ENCODE measurements around the gene AMH. TPM values are rescaled to one million over a fixed set of nuclear protein-coding genes. Genes with fewer than 3 reads are reported as not detected.

Gene AMH
- total RNA-seq, 4 donors from 2014 or later = 0.33 to 4.2 TPM; not detected in 2

GRCh38 chr19:2261438-2262172, 12.5 kb downstream of the AMH start:
- DNase-seq = no peak
- H3K36me3 ChIP-seq = no peaks in the 10 kb centered on the region
- intact Hi-C loops (cut with DNase I) = no loop called here
- peaks cover 2 to 4% of the 10 kb centered on the region in 2 donors for H3K4me1 ChIP-seq
- H3K9me3 ChIP-seq = no peaks in the 10 kb centered on the region
- TF ChIP-seq POLR2A (IDR thresholded peaks at IDR 0.05) = no peak
- TF ChIP-seq, protein P1, sequence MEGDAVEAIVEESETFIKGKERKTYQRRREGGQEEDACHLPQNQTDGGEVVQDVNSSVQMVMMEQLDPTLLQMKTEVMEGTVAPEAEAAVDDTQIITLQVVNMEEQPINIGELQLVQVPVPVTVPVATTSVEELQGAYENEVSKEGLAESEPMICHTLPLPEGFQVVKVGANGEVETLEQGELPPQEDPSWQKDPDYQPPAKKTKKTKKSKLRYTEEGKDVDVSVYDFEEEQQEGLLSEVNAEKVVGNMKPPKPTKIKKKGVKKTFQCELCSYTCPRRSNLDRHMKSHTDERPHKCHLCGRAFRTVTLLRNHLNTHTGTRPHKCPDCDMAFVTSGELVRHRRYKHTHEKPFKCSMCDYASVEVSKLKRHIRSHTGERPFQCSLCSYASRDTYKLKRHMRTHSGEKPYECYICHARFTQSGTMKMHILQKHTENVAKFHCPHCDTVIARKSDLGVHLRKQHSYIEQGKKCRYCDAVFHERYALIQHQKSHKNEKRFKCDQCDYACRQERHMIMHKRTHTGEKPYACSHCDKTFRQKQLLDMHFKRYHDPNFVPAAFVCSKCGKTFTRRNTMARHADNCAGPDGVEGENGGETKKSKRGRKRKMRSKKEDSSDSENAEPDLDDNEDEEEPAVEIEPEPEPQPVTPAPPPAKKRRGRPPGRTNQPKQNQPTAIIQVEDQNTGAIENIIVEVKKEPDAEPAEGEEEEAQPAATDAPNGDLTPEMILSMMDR (IDR thresholded peaks at IDR 0.05) = peak in 5 of 6 experiments; percentile 5 to 45 (median 17)
- H3K27me3 ChIP-seq = no peaks in the 10 kb centered on the region
- H3K27ac ChIP-seq = no peak overlapping the region
- 62 to 65% methylated on average over 5 to 7 of the region's 7 CpGs for WGBS, 2 donors
- H3K4me3 ChIP-seq (replicated peaks in 1 of 3) = no peak overlapping the region

DNA sequence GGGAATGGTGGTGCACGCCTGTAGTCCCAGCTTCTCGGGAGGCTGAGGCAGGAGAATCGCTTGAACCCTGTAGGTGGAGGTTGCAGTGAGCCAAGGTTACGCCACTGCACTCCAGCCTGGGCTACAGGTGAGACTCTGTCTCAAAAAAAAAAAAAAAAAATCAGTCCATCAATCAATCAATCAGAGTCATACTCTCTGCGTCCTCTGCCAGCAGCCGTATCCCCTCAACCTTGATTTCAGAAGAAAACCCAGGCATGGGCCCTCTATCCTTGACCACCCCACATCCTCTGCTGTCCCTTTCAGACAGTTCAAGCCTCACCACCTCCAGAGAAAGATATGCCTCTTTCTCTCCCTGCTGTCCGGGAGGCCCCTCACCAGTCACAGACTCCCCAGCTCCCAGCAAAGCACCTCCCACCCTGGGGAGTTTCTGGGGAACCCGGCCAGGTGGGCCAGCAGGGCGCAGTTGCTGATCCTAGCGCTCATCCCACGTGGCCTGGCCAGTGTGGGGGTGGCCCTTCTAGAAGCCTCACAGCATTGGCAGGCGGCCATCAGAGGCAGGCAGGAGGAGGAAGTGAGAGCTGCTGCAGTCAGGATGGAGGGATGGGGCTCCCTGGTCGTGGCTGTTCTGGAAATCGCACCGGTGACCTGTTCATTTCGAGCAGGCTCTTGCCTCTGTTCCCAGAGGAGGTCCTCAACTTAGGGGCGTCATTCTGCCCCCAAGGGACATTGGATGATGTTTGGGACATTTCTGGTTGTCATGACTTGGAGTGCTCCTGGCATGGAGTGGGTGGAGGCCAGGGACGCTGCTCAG, 17.3 kb downstream of the AMH start:
- peak; percentile 74 to 76 for DNase-seq
- Histone ChIP-seq H3K4me3 (replicated peaks in 1 of 3) (no peak overlapping the region), H3K9me3 (no peaks in the 10 kb centered on the region), H3K36me3 (peaks cover 0 to 6% of the 10 kb centered on the region in 2 donors), H3K4me1 (peaks cover 13 to 22% of the 10 kb centered on the region in 2 donors), H3K27ac (peak overlapping the region in 2 of 3 donors; percentile 63 to 67), H3K27me3 (no peaks in the 10 kb centered on the region)
- TF ChIP-seq, protein P1 (IDR thresholded peaks at IDR 0.05) = no peak
- TF ChIP-seq POLR2A (IDR thresholded peaks at IDR 0.05) = peak in 1 of 2 donors; percentile 23
- intact Hi-C loops (cut with DNase I) = no loop called here
- WGBS, 2 donors = 45 to 50% methylated on average over 15 to 16 of the region's 18 CpGs

DNA sequence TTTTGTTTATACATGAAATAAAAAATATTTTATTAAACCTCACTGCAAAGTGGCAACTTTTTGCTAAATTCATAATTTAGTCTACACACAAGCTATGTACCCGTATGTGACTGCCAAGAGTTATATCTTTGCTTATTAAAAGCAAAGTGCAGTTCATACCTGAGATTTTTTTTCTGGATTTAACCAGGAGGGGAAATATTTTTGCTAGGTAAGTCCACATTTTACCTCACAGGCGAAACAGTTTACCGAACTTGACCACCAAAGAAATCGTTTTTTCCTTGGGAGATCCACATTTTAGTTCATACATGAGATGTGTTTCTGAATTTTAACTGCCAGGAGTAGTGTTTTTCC, 19.3 kb downstream of the AMH start:
- no peak for DNase-seq
- H3K9me3 ChIP-seq = no peaks in the 10 kb centered on the region
- H3K4me1 ChIP-seq = peaks cover 16 to 41% of the 10 kb centered on the region in 2 donors
- WGBS, 2 donors = 68 to 73% methylated on average over 4 of the region's 4 CpGs
- no peak overlapping the region for H3K4me3 ChIP-seq (replicated peaks in 1 of 3)
- intact Hi-C loops (cut with DNase I) = no loop called here
- peaks cover 13 to 24% of the 10 kb centered on the region in 2 donors for H3K36me3 ChIP-seq
- peak overlapping the region; percentile 14 to 76 (median 66) for H3K27ac ChIP-seq
- H3K27me3 ChIP-seq = no peaks in the 10 kb centered on the region
- no peak for TF ChIP-seq POLR2A (IDR thresholded peaks at IDR 0.05)
- TF ChIP-seq, protein P1 (IDR thresholded peaks at IDR 0.05) = no peak

DNA sequence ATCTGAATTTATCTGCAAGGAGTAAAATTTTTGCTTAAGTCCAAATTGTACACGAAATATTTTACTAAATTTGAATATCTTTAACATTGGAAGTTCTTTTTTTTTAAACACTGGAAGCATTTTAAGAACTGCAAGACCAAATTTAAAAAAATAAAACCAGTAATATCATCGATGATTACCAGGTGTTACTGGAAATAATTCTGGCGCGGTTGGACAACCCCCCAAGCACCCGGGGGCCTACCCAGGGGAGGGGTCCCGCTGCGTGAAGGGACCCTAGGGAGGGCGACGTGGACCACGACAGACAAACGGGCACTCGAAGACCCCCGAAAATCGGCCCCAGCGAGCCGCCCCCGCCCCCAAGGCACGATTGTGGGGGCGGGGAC, 19.7 kb downstream of the AMH start:
- H3K4me3 ChIP-seq (replicated peaks in 1 of 3) = peak overlapping the region in 2 of 3 donors; percentile 43 to 100
- H3K27me3 ChIP-seq = no peaks in the 10 kb centered on the region
- no peak for DNase-seq
- 2% methylated on average over 13 to 14 of the region's 19 CpGs for WGBS, 2 donors
- intact Hi-C loops (cut with DNase I) = no loop called here
- peaks cover 13 to 24% of the 10 kb centered on the region in 2 donors for H3K36me3 ChIP-seq
- TF ChIP-seq POLR2A (IDR thresholded peaks at IDR 0.05) = no peak
- TF ChIP-seq, protein P1 (IDR thresholded peaks at IDR 0.05) = no peak
- peaks cover 16 to 45% of the 10 kb centered on the region in 2 donors for H3K4me1 ChIP-seq
- H3K27ac ChIP-seq = peak overlapping the region; percentile 14 to 76 (median 66)
- no peaks in the 10 kb centered on the region for H3K9me3 ChIP-seq

Measured in thyroid gland (tissue), 4 donors.